ENCODE data around the gene TBC1D32.
A peak's percentile ranks its signal among the peaks of the same experiment; 100 is the strongest.

Gene TBC1D32

GRCh38 chr6:121365536-121366521, 31.5 kb upstream of the TBC1D32 start:
- Histone ChIP-seq H3K27me3 (ENCODE audit: insufficient read depth, low read length, poor library complexity, severe bottlenecking) (no peaks in the 10 kb centered on the region), H3K4me1 (ENCODE audit: insufficient read depth, low read length, poor library complexity, severe bottlenecking) (no peaks in the 10 kb centered on the region), H3K36me3 (ENCODE audit: insufficient read depth, low read length) (no peaks in the 10 kb centered on the region), H4K20me1 (ENCODE audit: insufficient read depth, low read length, poor library complexity, severe bottlenecking) (no peaks in the 10 kb centered on the region), H3F3A (ENCODE audit: low read depth) (no peaks in the 10 kb centered on the region), H2AFZ (ENCODE audit: low read length) (no peak overlapping the region), H3K9me3 (ENCODE audit: insufficient read depth, low read depth, low read length) (no peaks in the 10 kb centered on the region), H3K79me2 (ENCODE audit: insufficient read depth, low read length) (no peaks in the 10 kb centered on the region), H3K9ac (ENCODE audit: low read depth, low read length, poor library complexity, severe bottlenecking) (no peak overlapping the region), H3K9me2 (replicated peaks; ENCODE audit: low read depth, low read length) (no peaks in the 10 kb centered on the region), H3K4me2 (ENCODE audit: low read depth, low read length, poor library complexity, severe bottlenecking) (no peak overlapping the region), H3K4me3 (ENCODE audit: low read length, poor library complexity, severe bottlenecking) (no peak overlapping the region)
- TF ChIP-seq CTCF (conservative IDR thresholded peaks at IDR 0.05; ENCODE audit: low read length) (no peak), EZH2phosphoT487 (IDR thresholded peaks at IDR 0.05; ENCODE audit: borderline replicate concordance) (no peak)

GRCh38 chr6:121356575-121356974, 22.3 kb upstream of the TBC1D32 start:
- no peak overlapping the region for H3K4me2 ChIP-seq (ENCODE audit: low read depth, low read length, poor library complexity, severe bottlenecking)
- no peak overlapping the region for H3K9ac ChIP-seq (ENCODE audit: low read depth, low read length, poor library complexity, severe bottlenecking)
- H2AFZ ChIP-seq (ENCODE audit: low read length) = no peak overlapping the region
- H3K27me3 ChIP-seq (ENCODE audit: insufficient read depth, low read length, poor library complexity, severe bottlenecking) = no peaks in the 10 kb centered on the region
- H3K9me2 ChIP-seq (replicated peaks; ENCODE audit: low read depth, low read length) = no peaks in the 10 kb centered on the region
- H3F3A ChIP-seq (ENCODE audit: low read depth) = no peaks in the 10 kb centered on the region
- no peaks in the 10 kb centered on the region for H4K20me1 ChIP-seq (ENCODE audit: insufficient read depth, low read length, poor library complexity, severe bottlenecking)
- no peaks in the 10 kb centered on the region for H3K9me3 ChIP-seq (ENCODE audit: insufficient read depth, low read depth, low read length)
- TF ChIP-seq EZH2phosphoT487 (IDR thresholded peaks at IDR 0.05; ENCODE audit: borderline replicate concordance) (no peak), CTCF (conservative IDR thresholded peaks at IDR 0.05; ENCODE audit: low read length) (peak; percentile 42)
- no peaks in the 10 kb centered on the region for H3K36me3 ChIP-seq (ENCODE audit: insufficient read depth, low read length)
- H3K4me3 ChIP-seq (ENCODE audit: low read length, poor library complexity, severe bottlenecking) = no peak overlapping the region
- H3K79me2 ChIP-seq (ENCODE audit: insufficient read depth, low read length) = no peaks in the 10 kb centered on the region
- no peaks in the 10 kb centered on the region for H3K4me1 ChIP-seq (ENCODE audit: insufficient read depth, low read length, poor library complexity, severe bottlenecking)

- Histone ChIP-seq H2AFZ (ENCODE audit: low read length) (no peak overlapping the region), H3K9me2 (replicated peaks; ENCODE audit: low read depth, low read length) (no peaks in the 10 kb centered on the region), H3K4me1 (ENCODE audit: insufficient read depth, low read length, poor library complexity, severe bottlenecking) (no peaks in the 10 kb centered on the region), H3K9me3 (ENCODE audit: insufficient read depth, low read depth, low read length) (no peaks in the 10 kb centered on the region), H3K27me3 (ENCODE audit: insufficient read depth, low read length, poor library complexity, severe bottlenecking) (no peaks in the 10 kb centered on the region), H3K79me2 (ENCODE audit: insufficient read depth, low read length) (no peaks in the 10 kb centered on the region), H3K9ac (ENCODE audit: low read depth, low read length, poor library complexity, severe bottlenecking) (no peak overlapping the region), H4K20me1 (ENCODE audit: insufficient read depth, low read length, poor library complexity, severe bottlenecking) (no peaks in the 10 kb centered on the region), H3K4me2 (ENCODE audit: low read depth, low read length, poor library complexity, severe bottlenecking) (no peak overlapping the region), H3K36me3 (ENCODE audit: insufficient read depth, low read length) (no peaks in the 10 kb centered on the region), H3F3A (ENCODE audit: low read depth) (no peaks in the 10 kb centered on the region), H3K4me3 (ENCODE audit: low read length, poor library complexity, severe bottlenecking) (no peak overlapping the region)
- TF ChIP-seq EZH2phosphoT487 (IDR thresholded peaks at IDR 0.05; ENCODE audit: borderline replicate concordance) (no peak), CTCF (conservative IDR thresholded peaks at IDR 0.05; ENCODE audit: low read length) (peak; percentile 61)
These were observed 20.5 kb upstream of the TBC1D32 start for GRCh38 chr6:121354764-121355163.

Data from Loucy (cell line).